ENCODE results near the gene GTPBP4.
"Not testable (repeated sequence)": the region's sequence is repeated elsewhere in the genome, so short reads cannot be mapped to it uniquely, and the experiment has no call there.

GTPBP4 gene

DNA sequence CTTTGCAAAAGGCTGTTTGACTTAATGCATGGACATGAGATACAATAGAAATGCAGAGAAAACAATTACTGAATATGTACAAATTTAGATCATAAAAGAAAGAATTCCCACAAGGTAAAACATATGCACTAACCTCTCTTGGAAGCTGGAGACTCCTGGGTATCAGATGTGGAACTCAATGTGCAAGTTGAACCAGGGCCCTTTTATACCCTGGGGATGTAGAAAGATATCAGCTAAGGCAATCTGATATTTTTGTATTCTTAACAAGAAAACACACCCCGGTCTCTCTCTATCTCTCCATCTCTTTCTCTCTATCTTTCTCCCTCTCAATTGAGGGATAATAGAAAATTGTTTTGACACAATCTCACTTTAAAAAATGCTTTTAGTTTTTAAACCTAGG lies 37.4 kb downstream of the GTPBP4 start, which contains the start of gene IDI2:
TSS of gene IDI2 (minus strand) at position 177 of the 400 bp plus-strand sequence. CDS start 1,136 bp downstream, outside the sequence.
- DNase-seq (ENCODE audit: low read depth) = no peak

GRCh38 chr10:1026578-1026977 lies 38.3 kb downstream of the GTPBP4 start:
- no peak for DNase-seq (ENCODE audit: low read depth)

DNA sequence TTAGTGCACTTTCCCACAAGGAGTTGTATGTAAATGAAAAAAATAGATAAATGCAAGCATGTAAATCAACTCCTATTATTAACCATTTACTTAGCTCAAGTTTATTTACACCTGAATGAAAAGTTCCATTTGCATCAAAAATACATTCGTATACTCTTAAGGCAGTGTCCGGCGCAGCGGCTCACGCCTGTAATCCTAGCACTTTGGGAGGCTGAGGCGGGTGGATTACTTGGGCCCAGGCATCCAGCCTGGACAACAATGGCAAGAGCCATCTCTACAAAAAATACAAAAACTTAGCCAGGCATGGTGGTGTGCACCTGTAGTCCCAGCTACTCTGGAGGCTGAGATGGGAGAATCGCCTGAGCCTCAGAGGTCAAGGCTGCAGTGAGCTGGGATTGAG lies 41.6 kb downstream of the GTPBP4 start:
- DNase-seq (ENCODE audit: low read depth) = no peak

- DNase-seq (ENCODE audit: low read depth) = no peak
Measured at GRCh38 chr10:1033601-1034000, 45.4 kb downstream of the GTPBP4 start.

DNA sequence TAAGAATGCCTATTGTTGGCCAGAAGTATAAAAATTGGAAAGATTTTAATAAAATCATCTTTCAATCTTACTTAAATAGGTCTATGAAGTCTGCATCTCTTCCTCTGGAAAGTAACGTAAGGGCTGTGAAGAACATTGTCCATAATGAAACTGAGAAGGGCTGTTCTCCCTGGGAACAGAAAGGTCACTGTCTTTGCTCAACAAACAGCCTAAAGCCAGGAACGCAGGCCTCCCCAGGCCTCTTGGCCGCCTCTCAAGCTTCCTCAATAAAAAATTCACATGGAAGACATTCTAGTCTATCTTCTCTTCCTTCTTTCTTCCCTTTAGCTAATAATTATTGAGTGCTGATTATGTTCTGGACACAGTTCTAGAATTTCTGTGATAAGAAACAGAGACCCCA lies 46.5 kb downstream of the GTPBP4 start:
- DNase-seq (ENCODE audit: low read depth) = no peak

- no peak for DNase-seq (ENCODE audit: low read depth)
Measured at GRCh38 chr10:1035201-1035600, 47.0 kb downstream of the GTPBP4 start.

GRCh38 chr10:1036341-1036791 lies 48.1 kb downstream of the GTPBP4 start:
- DNase-seq (ENCODE audit: low read depth) = no peak

DNA sequence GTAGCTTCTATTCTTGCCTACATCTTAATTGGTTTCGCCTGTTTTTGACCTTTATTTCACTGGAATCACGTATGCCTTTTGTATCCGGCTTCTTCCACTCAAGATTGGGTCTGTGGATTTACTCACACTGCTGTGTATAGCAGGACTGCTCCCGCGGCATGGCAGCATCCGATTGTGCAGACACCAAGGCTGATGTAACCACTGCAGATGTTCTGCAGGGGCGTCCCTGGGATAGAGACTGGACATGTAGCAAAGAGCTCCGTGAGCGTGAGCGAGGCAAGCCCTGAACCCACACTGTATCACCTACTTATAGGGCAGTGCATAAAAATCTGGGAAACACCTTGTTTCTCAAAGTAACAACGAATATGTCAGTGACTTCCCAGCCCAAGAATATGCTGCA lies 48.9 kb downstream of the GTPBP4 start:
- no peak for DNase-seq (ENCODE audit: low read depth)

- DNase-seq (ENCODE audit: low read depth) = not testable (repeated sequence)
Measured at GRCh38 chr10:1038769-1039168, 50.5 kb downstream of the GTPBP4 start.

DNA sequence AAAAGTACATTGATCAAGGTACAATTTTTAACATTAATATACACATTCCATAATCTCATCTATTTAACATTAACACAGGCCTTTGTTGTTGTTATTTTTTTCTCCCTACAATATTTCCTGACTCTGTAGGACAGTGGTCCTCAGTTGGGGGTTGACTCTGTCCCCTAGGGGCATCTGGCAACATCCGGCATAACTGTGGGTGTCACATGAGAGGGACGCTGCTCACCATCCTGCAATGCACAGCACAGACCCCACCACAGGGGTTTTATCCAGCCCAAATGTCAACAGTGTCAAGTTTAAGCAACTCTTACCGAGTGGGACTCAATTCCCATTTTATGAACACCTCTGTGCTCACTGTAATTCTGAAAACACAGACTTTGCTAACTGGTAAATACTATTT lies 51.9 kb downstream of the GTPBP4 start:
- DNase-seq (ENCODE audit: low read depth) = no peak

DNA sequence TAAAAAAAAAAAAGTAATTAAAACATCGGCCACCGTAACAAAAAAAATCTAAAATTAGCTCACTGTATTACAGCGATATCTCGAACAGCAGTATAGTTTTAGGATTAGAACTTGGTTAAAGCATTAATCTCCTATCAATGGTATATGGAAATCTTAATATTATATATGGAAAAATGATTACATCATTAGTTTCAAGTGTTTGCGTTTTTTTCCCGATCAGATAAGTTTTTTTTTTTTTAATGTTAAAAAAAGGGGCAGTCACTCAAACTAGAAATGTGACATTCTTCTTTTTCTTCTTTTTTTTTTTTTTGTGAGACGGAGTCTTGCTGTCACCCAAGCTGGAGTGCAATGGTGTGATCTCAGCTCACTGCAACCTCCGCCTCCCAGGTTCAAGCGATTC lies 53.3 kb downstream of the GTPBP4 start:
- no peak for DNase-seq (ENCODE audit: low read depth)

- no peak for DNase-seq (ENCODE audit: low read depth)
Measured at GRCh38 chr10:1043532-1043995, 55.3 kb downstream of the GTPBP4 start.

- no peak for DNase-seq (ENCODE audit: low read depth)
Measured at GRCh38 chr10:1044146-1044545, 55.9 kb downstream of the GTPBP4 start.

DNA sequence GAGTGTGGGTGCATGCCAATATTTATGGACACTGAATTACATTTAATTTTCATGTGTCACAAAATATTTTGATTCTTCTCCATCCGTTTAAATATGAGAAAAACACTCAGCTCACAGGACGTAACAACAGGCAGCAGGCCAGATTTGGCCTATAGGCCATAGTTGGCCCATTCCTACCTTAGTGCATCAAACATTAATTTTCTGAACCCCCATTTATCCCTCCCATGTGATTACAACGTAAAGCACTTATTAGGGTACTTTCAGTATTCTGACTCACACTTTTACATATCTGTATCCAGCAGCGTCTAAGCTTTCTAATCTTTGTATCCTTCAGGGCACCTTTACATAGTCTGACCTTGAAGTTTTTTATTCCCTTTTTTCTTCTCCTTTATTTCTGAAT lies 56.7 kb downstream of the GTPBP4 start:
- DNase-seq (ENCODE audit: low read depth) = no peak

DNA sequence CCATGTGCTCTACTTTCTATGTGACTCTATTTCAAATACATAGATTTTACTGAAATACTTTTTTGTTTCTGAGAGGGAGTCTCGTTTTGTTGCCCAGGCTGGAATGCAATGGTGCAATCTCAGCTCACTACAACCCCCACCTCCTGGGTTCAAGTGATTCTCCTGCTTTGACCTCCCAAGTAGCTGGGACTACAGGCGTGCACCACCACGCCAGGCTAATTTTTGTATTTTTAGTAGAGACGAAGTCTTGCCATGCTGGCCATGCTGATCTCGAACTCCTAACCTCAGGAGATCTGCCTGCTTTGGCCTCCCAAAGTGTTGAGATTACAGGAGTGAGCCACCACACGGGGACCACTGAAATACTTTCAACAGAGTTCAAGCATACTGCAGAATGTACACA lies 57.2 kb downstream of the GTPBP4 start:
- no peak for DNase-seq (ENCODE audit: low read depth)

GRCh38 chr10:1047937-1048336 lies 59.7 kb downstream of the GTPBP4 start:
- DNase-seq (ENCODE audit: low read depth) = no peak

- no peak for DNase-seq (ENCODE audit: low read depth)
Measured at GRCh38 chr10:1048349-1048731, 60.1 kb downstream of the GTPBP4 start.

GRCh38 chr10:1048732-1049424 lies 60.6 kb downstream of the GTPBP4 start, which contains the start of gene IDI1:
TSS of gene IDI1 (minus strand) at chr10:1049119. CDS start at chr10:1049003, 116 bp downstream.
- DNase-seq (ENCODE audit: low read depth) = peak; percentile 92

DNA sequence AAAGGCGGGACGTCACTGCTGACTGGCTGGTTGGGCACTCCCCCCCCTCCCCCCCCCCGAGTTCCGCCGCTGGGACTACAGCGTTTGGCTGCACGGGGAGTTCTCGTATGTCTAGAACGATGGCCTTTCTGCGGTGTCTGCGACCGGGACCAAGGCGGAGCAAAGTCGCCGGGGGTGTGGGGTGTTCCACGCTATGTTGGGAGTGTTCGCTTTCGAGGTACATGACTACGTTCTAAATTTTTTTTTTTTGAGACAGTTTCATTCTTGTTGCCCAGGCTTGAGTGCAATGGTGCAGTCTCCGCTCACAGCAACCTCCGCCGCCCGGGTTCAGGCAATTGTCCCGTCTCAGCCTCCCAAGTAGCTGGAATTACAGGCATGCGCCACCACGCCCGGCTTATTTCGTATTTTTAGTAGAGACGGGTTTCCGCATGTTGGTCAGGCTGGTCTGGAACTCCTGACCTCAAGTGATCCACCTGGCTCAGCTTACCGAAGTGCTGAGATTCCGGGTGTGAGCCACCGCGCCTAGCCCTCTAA lies 61.3 kb downstream of the GTPBP4 start:
- DNase-seq (ENCODE audit: low read depth) = no peak

- no peak for DNase-seq (ENCODE audit: low read depth)
Measured at GRCh38 chr10:1050145-1050544, 61.9 kb downstream of the GTPBP4 start.

DNA sequence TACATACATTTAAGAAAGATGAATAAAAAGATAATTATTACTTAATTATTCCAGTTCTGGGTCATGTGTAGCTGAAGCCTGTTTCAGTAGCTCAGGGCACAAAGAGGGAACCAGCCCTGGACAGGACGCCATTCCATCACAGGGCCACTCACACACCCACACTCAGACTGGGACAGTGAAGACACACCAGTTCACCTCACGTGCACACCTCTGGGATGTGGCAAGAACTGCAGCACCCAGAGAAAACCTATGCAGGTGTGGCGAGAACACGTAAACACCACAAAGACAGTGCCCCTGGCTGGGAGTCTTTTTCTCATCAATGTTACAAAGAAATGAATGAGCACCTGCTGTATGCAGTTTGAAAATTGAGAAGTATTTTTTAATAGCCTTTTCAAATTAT lies 62.3 kb downstream of the GTPBP4 start:
- DNase-seq (ENCODE audit: low read depth) = no peak

- no peak for DNase-seq (ENCODE audit: low read depth)
Measured at GRCh38 chr10:1054684-1055083, 66.5 kb downstream of the GTPBP4 start.

DNA sequence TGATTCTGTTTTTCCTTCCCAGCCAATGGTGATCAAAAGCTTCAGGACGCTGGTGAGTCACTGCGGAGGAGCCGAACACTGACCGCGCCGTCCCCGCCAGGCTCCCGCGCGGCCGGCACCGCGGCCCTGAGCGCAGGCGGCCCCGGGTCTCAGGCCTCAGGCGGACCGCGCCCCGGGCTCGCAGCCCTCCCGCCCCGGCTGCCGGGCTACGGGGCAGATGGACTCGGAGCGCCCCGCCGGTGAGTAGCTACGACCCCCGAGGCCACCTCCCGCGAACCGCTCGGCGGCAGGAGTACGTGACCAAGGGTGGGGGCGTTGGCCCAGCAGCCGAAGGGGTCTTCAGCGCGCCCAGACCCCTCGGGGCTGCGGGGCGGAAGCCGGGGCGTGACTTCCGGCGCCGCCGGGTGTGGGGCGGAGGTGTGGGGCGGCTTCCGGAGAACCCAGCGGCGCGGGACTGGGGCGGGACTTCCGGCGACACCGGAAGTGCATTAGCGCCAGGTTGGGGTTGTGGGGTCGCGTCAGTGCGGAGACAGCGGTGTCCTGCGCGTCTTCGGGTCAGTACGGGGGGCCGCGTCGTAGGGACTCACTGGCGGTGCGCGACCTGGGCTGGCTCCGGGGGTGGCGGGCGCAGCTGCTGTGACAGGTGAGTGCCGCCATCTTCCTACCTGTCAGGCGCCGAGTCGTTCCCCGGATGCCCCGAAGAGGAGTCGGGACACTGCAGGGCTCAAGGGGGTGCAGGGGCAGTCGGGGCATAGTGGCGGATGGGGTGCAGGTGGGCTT lies 68.3 kb downstream of the GTPBP4 start, which contains the start of gene WDR37:
TSS of gene WDR37 (plus strand) at position 60 of the 780 bp plus-strand sequence. CDS start 15,771 bp downstream, outside the sequence.
- peak; percentile 79 for DNase-seq (ENCODE audit: low read depth)
